Large intestine (tissue), 3 donors: ENCODE measurements around the gene LTBP4. TPM values are rescaled to one million over a fixed set of nuclear protein-coding genes. Genes with fewer than 3 reads are reported as not detected.

Source experiments
- DNase-seq, 2 donors: peaks; one replicate each; pipeline versions ENCODE4 v3.0.0 to v3.0.0-alpha.2; 2013
- H3K27ac ChIP-seq: one replicate; pipeline ENCODE4 v1.5.1; 2013; ENCODE audit warnings: low read length
- H3K27me3 ChIP-seq: 2 replicates; pipeline ENCODE4 v1.6.1; 2013; ENCODE audit warnings: low read length; ENCODE audit not compliant: control insufficient read depth, insufficient read depth
- H3K36me3 ChIP-seq: 2 replicates; pipeline ENCODE4 v1.6.1; 2013; ENCODE audit warnings: low read length; ENCODE audit not compliant: control insufficient read depth, insufficient read depth
- H3K4me1 ChIP-seq: one replicate; pipeline ENCODE4 v1.6.1; 2013; ENCODE audit warnings: low read length; ENCODE audit not compliant: control insufficient read depth, insufficient read depth
- H3K4me3 ChIP-seq: one replicate; pipeline ENCODE4 v1.5.1; 2013; ENCODE audit warnings: low read length
- H3K9me3 ChIP-seq: one replicate; pipeline ENCODE4 v1.6.1; 2013; ENCODE audit warnings: mild to moderate bottlenecking, low read depth, low read length, moderate library complexity; ENCODE audit not compliant: control insufficient read depth
- WGBS: methylation state at CpG from one replicate; pipeline ENCODE4 v1.1.5; 2013; ENCODE audit warnings: low lambda C conversion rate; ENCODE audit not compliant: insufficient coverage; 5-methylcytosine and 5-hydroxymethylcytosine counted together
- polyA plus RNA-seq: library from polyadenylated mRNA; unstranded; fragments of 120-200 nt; gene quantifications from one replicate; pipeline ENCODE4 v1.2.1, GENCODE V29; 2013

The LTBP4 gene
- polyA plus RNA-seq, 1 donor: 223 TPM

- Histone ChIP-seq H3K27ac (no peak overlapping the region), H3K4me1 (peaks cover 13% of the 10 kb centered on the region), H3K36me3 (peaks cover 42% of the 10 kb centered on the region), H3K27me3 (peaks cover 9% of the 10 kb centered on the region), H3K4me3 (no peak overlapping the region), H3K9me3 (peaks cover 3% of the 10 kb centered on the region)
- WGBS: no CpG with 5 or more reads among the region's 14 CpGs
- DNase-seq: no peak
Observed at GRCh38 chr19:40666803-40667438, 65.8 kb downstream of the LTBP4 start.

GRCh38 chr19:40667602-40668001, 66.4 kb downstream of the LTBP4 start:
- H3K27ac ChIP-seq: no peak overlapping the region
- H3K4me3 ChIP-seq: no peak overlapping the region
- no peak for DNase-seq
- peaks cover 49% of the 10 kb centered on the region for H3K36me3 ChIP-seq
- peaks cover 3% of the 10 kb centered on the region for H3K9me3 ChIP-seq
- peaks cover 9% of the 10 kb centered on the region for H3K27me3 ChIP-seq
- H3K4me1 ChIP-seq: peaks cover 9% of the 10 kb centered on the region
- no CpG with 5 or more reads among the region's 14 CpGs for WGBS

DNA sequence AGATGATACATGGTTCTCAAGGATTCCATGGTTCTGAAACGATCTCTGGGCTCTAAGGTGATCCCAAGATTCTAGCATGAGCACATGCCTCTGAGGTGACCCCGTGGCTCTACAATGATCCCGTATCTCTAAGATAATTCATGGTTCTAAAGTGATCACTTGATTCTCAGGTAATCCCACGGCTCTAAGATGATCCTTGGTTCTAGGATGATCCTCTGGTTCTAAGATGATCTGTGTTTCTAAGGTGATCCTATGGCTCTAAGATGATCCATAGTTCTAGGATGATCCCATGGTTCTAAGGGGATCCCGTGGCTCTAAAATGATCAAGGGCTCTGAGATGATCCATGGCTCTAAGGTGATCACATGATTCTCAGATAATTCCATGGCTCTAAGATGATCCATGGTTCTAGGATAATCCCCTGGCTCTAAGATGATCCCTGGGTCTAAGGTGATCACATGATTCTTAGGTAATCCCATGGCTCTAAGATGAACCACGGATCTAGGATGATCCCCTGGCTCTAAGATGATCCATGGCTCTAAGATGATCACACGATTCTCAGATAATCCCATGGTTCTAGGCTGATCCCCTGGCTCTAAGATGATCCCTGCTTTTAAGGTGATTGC, 67.9 kb downstream of the LTBP4 start:
- Histone ChIP-seq H3K27ac (no peak overlapping the region), H3K4me3 (no peak overlapping the region), H3K36me3 (peaks cover 64% of the 10 kb centered on the region), H3K4me1 (peaks cover 5% of the 10 kb centered on the region), H3K27me3 (peaks cover under 1% of the 10 kb centered on the region), H3K9me3 (peaks cover 3% of the 10 kb centered on the region)
- no peak for DNase-seq
- WGBS: no CpG with 5 or more reads among the region's 7 CpGs

DNA sequence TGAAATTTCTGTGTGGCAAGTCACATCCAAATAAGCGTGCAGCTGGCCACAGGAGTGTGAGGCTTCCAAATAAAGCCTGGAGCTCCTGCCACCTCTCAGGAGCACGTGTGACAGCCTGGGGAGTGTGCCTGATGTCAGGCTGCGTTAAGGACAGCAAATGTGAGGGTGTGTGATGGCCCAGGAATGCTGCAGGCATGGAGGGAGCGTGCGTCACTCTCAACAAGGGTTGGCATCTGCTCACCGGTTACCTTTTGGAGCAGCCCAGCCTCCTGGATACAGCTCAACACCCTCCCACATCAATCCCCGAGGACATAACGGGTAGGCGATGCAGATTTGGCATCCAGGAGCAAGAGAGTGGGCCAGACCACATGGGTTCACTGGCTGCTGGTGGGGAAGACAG, 70.2 kb downstream of the LTBP4 start:
- Histone ChIP-seq H3K9me3 (peaks cover 3% of the 10 kb centered on the region), H3K4me1 (peaks cover 5% of the 10 kb centered on the region), H3K27ac (no peak overlapping the region), H3K27me3 (no peaks in the 10 kb centered on the region), H3K4me3 (no peak overlapping the region), H3K36me3 (peaks cover 73% of the 10 kb centered on the region)
- DNase-seq: no peak
- no CpG with 5 or more reads among the region's 9 CpGs for WGBS

DNA sequence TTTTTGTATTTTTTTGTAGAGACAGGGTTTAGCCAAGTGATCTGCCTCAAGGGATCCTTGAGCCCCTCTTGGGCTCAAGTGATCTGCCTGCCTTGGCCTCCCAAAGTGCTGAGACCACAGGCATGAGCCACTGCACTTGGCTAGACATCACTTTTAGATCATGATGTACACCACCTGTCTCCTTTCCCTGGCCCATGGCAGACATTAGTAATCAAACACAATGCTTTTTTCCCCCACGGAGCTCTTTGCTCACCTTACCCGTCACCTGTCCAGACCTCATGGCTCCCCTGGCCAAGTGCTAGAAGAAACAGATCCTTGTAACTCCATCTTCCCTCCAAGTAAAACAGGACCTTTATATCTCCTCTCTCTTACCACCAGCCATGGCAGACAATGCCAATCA, 70.9 kb downstream of the LTBP4 start:
- Histone ChIP-seq H3K27ac (no peak overlapping the region), H3K4me1 (peaks cover under 1% of the 10 kb centered on the region), H3K27me3 (no peaks in the 10 kb centered on the region), H3K9me3 (peaks cover 4% of the 10 kb centered on the region), H3K36me3 (peaks cover 72% of the 10 kb centered on the region), H3K4me3 (no peak overlapping the region)
- DNase-seq: no peak
- no CpG with 5 or more reads among the region's 2 CpGs for WGBS

DNA sequence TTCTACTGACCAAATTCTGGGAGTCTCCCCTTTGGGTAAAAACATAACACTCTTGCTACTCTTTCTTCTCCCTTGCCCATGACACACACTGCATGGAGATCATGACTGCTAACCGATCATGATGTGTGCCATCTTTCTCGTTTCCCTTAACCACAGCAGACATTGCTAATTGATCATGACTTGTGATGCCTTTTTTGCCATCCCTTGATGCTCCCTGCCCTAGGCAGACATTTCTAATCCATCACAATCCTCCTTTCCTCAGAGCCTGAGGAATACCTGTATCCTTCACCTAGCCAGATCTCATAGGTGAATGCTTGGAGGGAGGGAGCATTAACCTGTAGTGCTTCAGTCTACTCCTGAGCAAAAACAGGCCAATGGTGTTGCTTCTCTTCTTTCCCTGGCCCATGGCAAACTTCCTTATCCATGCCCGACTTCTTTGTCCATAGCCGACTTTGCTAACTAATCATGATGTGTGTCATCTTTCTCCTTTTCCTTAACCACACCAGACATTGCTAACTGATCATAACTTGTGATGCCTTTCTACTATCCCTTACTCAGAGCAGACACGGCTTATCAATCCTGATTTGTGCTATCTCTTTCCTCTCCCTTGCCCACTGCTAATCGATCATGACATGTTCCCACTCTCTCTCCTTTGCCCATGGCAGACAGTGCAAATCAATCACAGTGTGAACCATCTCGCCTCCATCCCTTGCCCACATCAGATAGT, 71.6 kb downstream of the LTBP4 start:
- Histone ChIP-seq H3K9me3 (peaks cover 6% of the 10 kb centered on the region), H3K36me3 (peaks cover 76% of the 10 kb centered on the region), H3K4me3 (no peak overlapping the region), H3K27ac (no peak overlapping the region), H3K27me3 (no peaks in the 10 kb centered on the region), H3K4me1 (no peaks in the 10 kb centered on the region)
- DNase-seq: no peak
- WGBS: 97% methylated on average over 4 of the region's 7 CpGs

GRCh38 chr19:40673397-40673796, 72.2 kb downstream of the LTBP4 start:
- peaks cover 76% of the 10 kb centered on the region for H3K36me3 ChIP-seq
- WGBS: no CpG with 5 or more reads among the region's 11 CpGs

GRCh38 chr19:40674291-40674690, 73.1 kb downstream of the LTBP4 start:
- Histone ChIP-seq H3K27ac (no peak overlapping the region), H3K36me3 (peaks cover 72% of the 10 kb centered on the region)
- no CpG with 5 or more reads among the region's 3 CpGs for WGBS

More at GRCh38 chr19:40673397-40673796, 72.2 kb downstream of the LTBP4 start:
- no peak overlapping the region for H3K27ac ChIP-seq
- H3K27me3 ChIP-seq: no peaks in the 10 kb centered on the region
- no peak overlapping the region for H3K4me3 ChIP-seq
- no peaks in the 10 kb centered on the region for H3K4me1 ChIP-seq
- DNase-seq: no peak
- H3K9me3 ChIP-seq: peaks cover 6% of the 10 kb centered on the region

DNA sequence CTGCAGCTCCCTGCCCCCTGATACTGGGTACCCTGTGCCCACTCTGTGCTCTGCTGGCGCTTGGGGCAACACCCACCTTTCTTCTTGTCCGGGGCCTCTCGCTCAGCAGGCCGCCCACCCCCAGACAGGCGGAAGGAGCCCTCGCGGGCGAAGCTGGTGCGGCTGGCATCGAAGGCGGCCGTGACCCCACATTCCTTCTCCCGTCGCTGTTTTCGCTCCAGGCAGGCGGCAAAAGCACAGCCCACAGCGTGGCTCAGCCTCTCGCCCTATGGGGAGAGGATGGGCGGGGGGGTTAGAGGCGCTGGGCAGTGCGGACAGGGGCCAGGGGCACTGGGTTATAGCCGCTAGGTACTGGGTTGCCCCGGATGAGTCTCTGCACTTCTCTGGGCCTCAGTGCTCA, 76.0 kb downstream of the LTBP4 start:
- Histone ChIP-seq H3K27me3 (no peaks in the 10 kb centered on the region), H3K27ac (no peak overlapping the region), H3K9me3 (peaks cover 2% of the 10 kb centered on the region), H3K4me1 (no peaks in the 10 kb centered on the region), H3K36me3 (peaks cover 60% of the 10 kb centered on the region), H3K4me3 (no peak overlapping the region)
- WGBS: no CpG with 5 or more reads among the region's 23 CpGs
- no peak for DNase-seq

More at GRCh38 chr19:40674291-40674690, 73.1 kb downstream of the LTBP4 start:
- no peaks in the 10 kb centered on the region for H3K27me3 ChIP-seq
- DNase-seq: no peak
- H3K9me3 ChIP-seq: peaks cover 6% of the 10 kb centered on the region
- H3K4me3 ChIP-seq: no peak overlapping the region
- no peaks in the 10 kb centered on the region for H3K4me1 ChIP-seq
